IMR-90 (cell line): ENCODE data around the gene GNE. TPM values are rescaled to one million over a fixed set of nuclear protein-coding genes. Genes with fewer than 3 reads are reported as not detected.

Experiments used
- ATAC-seq: fragments of 200-7000 bp; cut with Tn5 transposase; 2 replicates; pipeline ENCODE4 v1.9.1; 2020; ENCODE audit warnings: low read depth, mild to moderate bottlenecking, moderate library complexity
- BruUV-seq: library from RNA; stranded (reverse); fragments of 400-500 nt; replicated peaks from 2 replicates; lab custom pipeline; 2021; lab: Mats Ljungman, UMichigan
- CTCF ChIA-PET: fragments of 300-600 bp; formaldehyde crosslinking; extraction: SDS; loops from one replicate; lab custom pipeline; 2021; ENCODE audit warnings: antibody characterized with exemption; lab: Yijun Ruan, JAX
- POLR2A ChIA-PET: fragments of 300-600 bp; sonication (Branson Sonifier 250); formaldehyde crosslinking; loops from one replicate; lab custom pipeline; 2022; ENCODE audit warnings: antibody characterized with exemption; ENCODE audit not compliant: unreplicated experiment; lab: Charles Lee
- DNase-seq: peaks from one replicate; pipeline ENCODE4 v3.0.0; 2013
- H2AFZ ChIP-seq: replicated peaks from 2 replicates; pipeline ENCODE3; 2013; ENCODE audit warnings: low read length, mild to moderate bottlenecking; ENCODE audit not compliant: poor library complexity
- H2AK5ac ChIP-seq: 2 replicates; pipeline ENCODE4 v1.6.1; 2013; ENCODE audit warnings: low read depth, low read length, inconsistent platforms
- H2AK9ac ChIP-seq: replicated peaks from 2 replicates; pipeline ENCODE3; 2013; ENCODE audit warnings: mild to moderate bottlenecking, low read depth, low read length, moderate library complexity; ENCODE audit not compliant: poor library complexity
- H2BK120ac ChIP-seq: 2 replicates; pipeline ENCODE4 v1.6.1; 2013; ENCODE audit warnings: low read depth, low read length, inconsistent platforms
- H2BK15ac ChIP-seq: 3 replicates; pipeline ENCODE4 v1.6.1; 2013; ENCODE audit warnings: low read depth, low read length, inconsistent platforms
- H2BK20ac ChIP-seq: 2 replicates; pipeline ENCODE4 v1.6.1; 2013; ENCODE audit warnings: low read depth, mild to moderate bottlenecking, inconsistent platforms, low read length, moderate library complexity
- H2BK5ac ChIP-seq: 2 replicates; pipeline ENCODE4 v1.6.1; 2013; ENCODE audit warnings: mild to moderate bottlenecking, low read depth, low read length, inconsistent platforms; ENCODE audit not compliant: poor library complexity, severe bottlenecking
- H3K14ac ChIP-seq: replicated peaks from 2 replicates; pipeline ENCODE4 v1.6.1; 2013; ENCODE audit warnings: low read depth, low read length, inconsistent platforms
- H3K18ac ChIP-seq: 2 replicates; pipeline ENCODE4 v1.6.1; 2013; ENCODE audit warnings: low read depth, low read length, control low read depth
- H3K23ac ChIP-seq: 2 replicates; pipeline ENCODE4 v1.6.1; 2013; ENCODE audit warnings: low read depth, low read length, inconsistent platforms
- H3K27ac ChIP-seq: 2 replicates; pipeline ENCODE4 v1.5.1; 2013; ENCODE audit warnings: mild to moderate bottlenecking, control low read depth, low read length; ENCODE audit not compliant: insufficient read depth
- H3K27me3 ChIP-seq: 2 replicates; pipeline ENCODE4 v1.6.1; 2013; ENCODE audit warnings: low read length; ENCODE audit not compliant: control insufficient read depth, insufficient read depth
- H3K36me3 ChIP-seq: 2 replicates; pipeline ENCODE4 v1.6.1; 2013; ENCODE audit warnings: low read length, mixed read lengths; ENCODE audit not compliant: control insufficient read depth, insufficient read depth
- H3K4ac ChIP-seq: 2 replicates; pipeline ENCODE4 v1.6.1; 2013; ENCODE audit warnings: low read depth, low read length, inconsistent platforms
- H3K4me1 ChIP-seq: 2 replicates; pipeline ENCODE4 v1.6.1; 2013; ENCODE audit warnings: low read length, mixed read lengths; ENCODE audit not compliant: control insufficient read depth, insufficient read depth
- H3K4me2 ChIP-seq: 2 replicates; pipeline ENCODE4 v1.6.1; 2013; ENCODE audit warnings: low read depth, mild to moderate bottlenecking, control low read depth, low read length, moderate library complexity
- H3K4me3 ChIP-seq: 2 replicates; pipeline ENCODE4 v1.5.1; 2013; ENCODE audit warnings: low read depth, mild to moderate bottlenecking, control low read depth, low read length, moderate library complexity; ENCODE audit not compliant: insufficient read depth
- H3K56ac ChIP-seq: 2 replicates; pipeline ENCODE4 v1.6.1; 2013; ENCODE audit warnings: low read length, inconsistent platforms; ENCODE audit not compliant: insufficient read depth; ENCODE audit errors: extremely low read depth
- H3K79me1 ChIP-seq, 2 experiments: 2 replicates each; pipeline ENCODE4 v1.6.1; 2013; ENCODE audit warnings: low read length in 2 of 2, inconsistent platforms in 1 of 2, low read depth in 1 of 2
- H3K9ac ChIP-seq: 2 replicates; pipeline ENCODE4 v1.6.1; 2013; ENCODE audit warnings: low read depth, low read length, control low read depth
- H3K9me1 ChIP-seq: 2 replicates; pipeline ENCODE4 v1.6.1; 2013; ENCODE audit warnings: low read length, inconsistent platforms; ENCODE audit not compliant: insufficient read depth
- H3K9me3 ChIP-seq: 2 replicates; pipeline ENCODE4 v1.6.1; 2013; ENCODE audit warnings: low read length; ENCODE audit not compliant: control insufficient read depth, insufficient read depth
- H4K20me1 ChIP-seq: 2 replicates; pipeline ENCODE4 v1.6.1; 2013; ENCODE audit warnings: low read length, inconsistent platforms; ENCODE audit not compliant: insufficient read depth
- H4K5ac ChIP-seq: 2 replicates; pipeline ENCODE4 v1.6.1; 2013; ENCODE audit warnings: mild to moderate bottlenecking, low read depth, low read length, control low read depth
- H4K8ac ChIP-seq, 2 experiments: 2 replicates each; pipeline ENCODE4 v1.6.1; 2013; ENCODE audit warnings: low read depth in 2 of 2, low read length in 2 of 2, control low read depth in 1 of 2, inconsistent platforms in 1 of 2
- H4K91ac ChIP-seq: 2 replicates; pipeline ENCODE4 v1.6.1; 2013; ENCODE audit warnings: low read depth, low read length, inconsistent platforms; ENCODE audit not compliant: insufficient read depth
- BHLHE40 ChIP-seq: fragments of 150-350 bp; IDR thresholded peaks from 2 replicates; pipeline ENCODE4 v1.6.1; 2016; ENCODE audit warnings: mild to moderate bottlenecking, low read depth, low read length
- MAFK ChIP-seq: IDR thresholded peaks from 2 replicates; pipeline ENCODE4 v1.6.1; 2012; ENCODE audit warnings: low read depth, low read length, improper control_type of control experiment
- MXI1 ChIP-seq: IDR thresholded peaks from 2 replicates; pipeline ENCODE4 v1.6.1; 2012; ENCODE audit warnings: low read depth, mild to moderate bottlenecking, low read length, moderate library complexity, borderline replicate concordance
- NFE2L2 ChIP-seq: fragments of 150-350 bp; IDR thresholded peaks from 2 replicates; pipeline ENCODE4 v1.6.1; 2016; ENCODE audit warnings: low read depth, mild to moderate bottlenecking, low read length
- POLR2A ChIP-seq: IDR thresholded peaks from 2 replicates; pipeline ENCODE4 v1.6.1; 2012; ENCODE audit warnings: mild to moderate bottlenecking, low read depth, low read length
- WGBS, 2 experiments: methylation state at CpG; one replicate each; pipeline versions ENCODE4 v1.1.5 to v1.1.7; 2013; ENCODE audit warnings: missing lambda C conversion rate in 2 of 2; ENCODE audit not compliant: insufficient read length in 1 of 2; ENCODE audit errors: extremely low coverage in 2 of 2; 5-methylcytosine and 5-hydroxymethylcytosine counted together
- dilution Hi-C: fragments of 300-500 bp; cut with HindIII; formaldehyde crosslinking; loops from one replicate; pipeline ENCODE4 v1.14.3; 2018; ENCODE audit warnings: low sequenced_read_pairs; ENCODE audit not compliant: unreplicated experiment
- in situ Hi-C: fragments of 300-500 bp; cut with MboI; formaldehyde crosslinking; loops from 3 replicates; pipeline ENCODE4 v1.14.3; 2019; ENCODE audit warnings: low sequenced_read_pairs, inconsistent platforms, mixed read lengths
- intact Hi-C: fragments of 100-400 bp; cut with micrococcal nuclease; formaldehyde crosslinking; loops from 2 replicates; pipeline ENCODE4 v1.10.0; 2022
- polyA plus RNA-seq, 3 experiments: library from polyadenylated mRNA; depleted of rRNA; stranded (reverse); fragments of >200 nt; gene quantifications; 2 replicates each; pipeline ENCODE4 v1.2.3, GENCODE V29; 2012; ENCODE audit warnings: low replicate concordance in 1 of 3
- total RNA-seq: library from RNA; depleted of rRNA; stranded (reverse); fragments of >200 nt; gene quantifications from 2 replicates; pipeline ENCODE4 v1.2.3, GENCODE V29; 2012
- TF ChIP-seq, protein P1 (sequence below): fragments of 150-350 bp; IDR thresholded peaks from 2 replicates; pipeline ENCODE4 v1.6.1; 2017; ENCODE audit warnings: mild to moderate bottlenecking, antibody characterized with exemption, low read length, low read depth

GNE gene
- total and polyA plus RNA-seq, 2 of the 4 experiments (the other 2 are of a cell fraction): 11.7 to 34.1 TPM

- Histone ChIP-seq H3K9ac (no peak overlapping the region), H2BK15ac (no peak overlapping the region), H3K9me3 (no peaks in the 10 kb centered on the region), H2BK5ac (no peak overlapping the region), H3K14ac (no peak overlapping the region), H3K9me1 (no peaks in the 10 kb centered on the region), H3K79me1 (no peaks in the 10 kb centered on the region), H4K20me1 (no peaks in the 10 kb centered on the region), H2BK20ac (no peak overlapping the region), H3K4ac (no peak overlapping the region), H3K4me1 (no peaks in the 10 kb centered on the region), H3K27me3 (no peaks in the 10 kb centered on the region), H3K4me2 (no peak overlapping the region), H3K56ac (no peak overlapping the region), H3K27ac (no peak overlapping the region), H2AK9ac (no peak overlapping the region), H4K5ac (no peak overlapping the region), H2AK5ac (no peak overlapping the region), H3K18ac (no peak overlapping the region), H4K91ac (no peak overlapping the region), H2AFZ (no peak overlapping the region), H3K36me3 (no peaks in the 10 kb centered on the region), H3K23ac (no peak overlapping the region), H2BK120ac (no peak overlapping the region), H4K8ac (no peak overlapping the region), H3K4me3 (no peak overlapping the region)
- no TSS peak for BruUV-seq
- ATAC-seq: no peak
- POLR2A ChIA-PET: no interaction called here
- in situ Hi-C loops (no loop called here), intact Hi-C loops (no loop called here), dilution Hi-C loops (no loop called here)
- TF ChIP-seq, protein P1, sequence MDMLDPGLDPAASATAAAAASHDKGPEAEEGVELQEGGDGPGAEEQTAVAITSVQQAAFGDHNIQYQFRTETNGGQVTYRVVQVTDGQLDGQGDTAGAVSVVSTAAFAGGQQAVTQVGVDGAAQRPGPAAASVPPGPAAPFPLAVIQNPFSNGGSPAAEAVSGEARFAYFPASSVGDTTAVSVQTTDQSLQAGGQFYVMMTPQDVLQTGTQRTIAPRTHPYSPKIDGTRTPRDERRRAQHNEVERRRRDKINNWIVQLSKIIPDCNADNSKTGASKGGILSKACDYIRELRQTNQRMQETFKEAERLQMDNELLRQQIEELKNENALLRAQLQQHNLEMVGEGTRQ: no peak
- TF ChIP-seq NFE2L2: no peak
- TF ChIP-seq POLR2A: no peak
- no peak for TF ChIP-seq BHLHE40
- no peak for TF ChIP-seq MXI1
- no peak for TF ChIP-seq MAFK
- WGBS, 2 experiments: no CpG with 5 or more reads among the region's 3 CpGs
- CTCF ChIA-PET: no interaction called here
- DNase-seq: no peak
Observed at GRCh38 chr9:36290996-36291395, 32.7 kb upstream of the GNE start.
